DND-41 (cell line): ENCODE results near the gene LSR.

Experiments used
- ATAC-seq: fragments of 200-7000 bp; cut with Tn5 transposase; 3 replicates; pipeline ENCODE4 v1.9.1; 2021; ENCODE audit warnings: low read depth; ENCODE audit not compliant: insufficient read depth
- DNase-seq: peaks from one replicate; pipeline ENCODE4 v3.0.0-alpha.2; 2020
- H2AFZ ChIP-seq: 2 replicates; pipeline ENCODE4 v1.6.0; 2012; ENCODE audit warnings: low read depth, low read length
- H3K27ac ChIP-seq: 2 replicates; pipeline ENCODE4 v1.5.1; 2012; ENCODE audit warnings: low read length, inconsistent platforms
- H3K27me3 ChIP-seq: fragments of 200-600 bp; sonication (generic); 2 replicates; pipeline ENCODE4 v1.6.0; 2012; ENCODE audit warnings: low read length, mild to moderate bottlenecking, inconsistent platforms; ENCODE audit not compliant: insufficient read depth, poor library complexity
- H3K36me3 ChIP-seq: 2 replicates; pipeline ENCODE4 v1.5.1; 2012; ENCODE audit warnings: low read length, inconsistent platforms; ENCODE audit not compliant: insufficient read depth
- H3K4me1 ChIP-seq: 2 replicates; pipeline ENCODE4 v1.5.1; 2012; ENCODE audit warnings: mild to moderate bottlenecking, low read length; ENCODE audit not compliant: insufficient read depth
- H3K4me2 ChIP-seq: 2 replicates; pipeline ENCODE4 v1.6.0; 2012; ENCODE audit warnings: mild to moderate bottlenecking, moderate library complexity, low read length, inconsistent platforms; ENCODE audit not compliant: insufficient read depth
- H3K4me3 ChIP-seq, 2 experiments: fragments of 200-600 bp in 1 of 2; shearing (Covaris generic) in 1 of 2; 2 replicates each; pipeline ENCODE4 v1.5.1; 2012 to 2016; ENCODE audit warnings: inconsistent platforms in 2 of 2, low read length in 2 of 2, mild to moderate bottlenecking in 2 of 2, low read depth in 1 of 2, moderate library complexity in 1 of 2
- H3K79me2 ChIP-seq: 2 replicates; pipeline ENCODE4 v1.6.0; 2012; ENCODE audit warnings: low read length, inconsistent platforms; ENCODE audit not compliant: insufficient read depth
- H3K9ac ChIP-seq: 2 replicates; pipeline ENCODE4 v1.6.0; 2012; ENCODE audit warnings: low read depth, mild to moderate bottlenecking, inconsistent platforms, low read length, moderate library complexity
- H3K9me3 ChIP-seq: 2 replicates; pipeline ENCODE4 v1.5.1; 2012; ENCODE audit warnings: low read length, moderate library complexity, mild to moderate bottlenecking, inconsistent platforms; ENCODE audit not compliant: insufficient read depth, severe bottlenecking
- H4K20me1 ChIP-seq: 2 replicates; pipeline ENCODE4 v1.6.0; 2012; ENCODE audit warnings: low read length; ENCODE audit not compliant: insufficient read depth
- CTCF ChIP-seq: IDR thresholded peaks from 2 replicates; pipeline ENCODE4 v1.5.1; 2012; ENCODE audit warnings: borderline replicate concordance, low read length, moderate library complexity, mild to moderate bottlenecking; ENCODE audit not compliant: poor library complexity, severe bottlenecking; ENCODE audit errors: extremely low read depth
- EZH2 ChIP-seq: IDR thresholded peaks from 3 replicates; pipeline ENCODE4 v1.6.1; 2012; ENCODE audit warnings: borderline replicate concordance, low read depth, mild to moderate bottlenecking, moderate library complexity, low read length, inconsistent platforms; ENCODE audit not compliant: severe bottlenecking

LSR gene

GRCh38 chr19:35279985-35280821 lies 31.4 kb downstream of the LSR start:
- Histone ChIP-seq H3K79me2 (0 out of 2 replicates have a peak, but pooled peaks cover 2% of the 10 kb centered on the region), H3K4me2 (no peak overlapping the region), H3K4me3 (no peak overlapping the region), H4K20me1 (peaks cover 32% of the 10 kb centered on the region), H3K9ac (no peak overlapping the region), H3K4me1 (no peaks in the 10 kb centered on the region), H3K27ac (no peak overlapping the region), H3K36me3 (peaks cover 42% of the 10 kb centered on the region), H3K27me3 (no peaks in the 10 kb centered on the region), H2AFZ (no peak overlapping the region), H3K9me3 (no peaks in the 10 kb centered on the region)
- DNase-seq (no peak), ATAC-seq (peak; percentile 20)
- TF ChIP-seq CTCF (no peak), EZH2 (no peak)

- H3K79me2 ChIP-seq = no peaks in the 10 kb centered on the region
- H4K20me1 ChIP-seq = peaks cover 30% of the 10 kb centered on the region
- TF ChIP-seq CTCF = no peak
- no peaks in the 10 kb centered on the region for H3K9me3 ChIP-seq
- H3K27ac ChIP-seq = no peak overlapping the region
- ATAC-seq (peak; percentile 33; the same call in 2 of the 3 replicates), DNase-seq (no peak)
- no peaks in the 10 kb centered on the region for H3K27me3 ChIP-seq
- peaks cover 31% of the 10 kb centered on the region for H3K36me3 ChIP-seq
- no peak overlapping the region for H3K9ac ChIP-seq
- H3K4me1 ChIP-seq = no peaks in the 10 kb centered on the region
- H3K4me3 ChIP-seq = no peak overlapping the region
- H2AFZ ChIP-seq = no peak overlapping the region
- no peak overlapping the region for H3K4me2 ChIP-seq
Observed at GRCh38 chr19:35281303-35281702, 32.5 kb downstream of the LSR start.

GRCh38 chr19:35284153-35285094 lies 35.6 kb downstream of the LSR start:
- Histone ChIP-seq H3K36me3 (0 out of 2 replicates have a peak, but pooled peaks cover under 1% of the 10 kb centered on the region), H3K79me2 (no peaks in the 10 kb centered on the region), H3K9ac (no peak overlapping the region), H3K4me3 (no peak overlapping the region), H3K4me1 (no peaks in the 10 kb centered on the region), H2AFZ (no peak overlapping the region), H3K9me3 (no peaks in the 10 kb centered on the region), H4K20me1 (peaks cover 6% of the 10 kb centered on the region; the same call in 1 of the 2 replicates), H3K27ac (no peak overlapping the region), H3K27me3 (no peaks in the 10 kb centered on the region), H3K4me2 (no peak overlapping the region)
- DNase-seq (no peak), ATAC-seq (no peak)
- TF ChIP-seq EZH2 (no peak), CTCF (no peak)
